Neutrophil (primary cell): ENCODE measurements around the gene OSBPL1A.

Experiments
- H3K27ac ChIP-seq: fragments of 200-600 bp; sonication (generic); 2 replicates; pipeline ENCODE4 v1.5.1; 2016; ENCODE audit warnings: mild to moderate bottlenecking, moderate library complexity
- H3K27me3 ChIP-seq: fragments of 200-600 bp; sonication (generic); 2 replicates; pipeline ENCODE4 v1.6.0; 2016; ENCODE audit warnings: mild to moderate bottlenecking
- H3K36me3 ChIP-seq: fragments of 200-600 bp; sonication (generic); 2 replicates; pipeline ENCODE4 v1.5.1; 2017
- H3K4me1 ChIP-seq, 2 experiments: fragments of 200-600 bp in 1 of 2; sonication (generic) in 1 of 2; 1 replicate in 1 of 2; 2 replicates in 1 of 2; pipeline versions ENCODE4 v1.5.1 to v1.6.1; 2013 to 2016; ENCODE audit warnings: low read depth in 1 of 2, low read length in 1 of 2, mild to moderate bottlenecking in 1 of 2, moderate library complexity in 1 of 2; ENCODE audit not compliant: control insufficient read depth in 1 of 2, insufficient read depth in 1 of 2
- H3K4me3 ChIP-seq, 2 experiments: fragments of 200-600 bp in 1 of 2; sonication (generic) in 1 of 2; 1 replicate in 1 of 2; 2 replicates in 1 of 2; pipeline ENCODE4 v1.5.1; 2013 to 2016; ENCODE audit warnings: low read depth in 1 of 2, low read length in 1 of 2, mild to moderate bottlenecking in 1 of 2, moderate library complexity in 1 of 2
- H3K9me3 ChIP-seq: fragments of 200-600 bp; sonication (generic); 2 replicates; pipeline ENCODE4 v1.5.1; 2016
- TF ChIP-seq, protein P1 (sequence below): fragments of 200-600 bp; sonication (generic); IDR thresholded peaks from 2 replicates; pipeline ENCODE4 v1.5.1; 2016; ENCODE audit warnings: antibody characterized with exemption

The OSBPL1A gene

DNA sequence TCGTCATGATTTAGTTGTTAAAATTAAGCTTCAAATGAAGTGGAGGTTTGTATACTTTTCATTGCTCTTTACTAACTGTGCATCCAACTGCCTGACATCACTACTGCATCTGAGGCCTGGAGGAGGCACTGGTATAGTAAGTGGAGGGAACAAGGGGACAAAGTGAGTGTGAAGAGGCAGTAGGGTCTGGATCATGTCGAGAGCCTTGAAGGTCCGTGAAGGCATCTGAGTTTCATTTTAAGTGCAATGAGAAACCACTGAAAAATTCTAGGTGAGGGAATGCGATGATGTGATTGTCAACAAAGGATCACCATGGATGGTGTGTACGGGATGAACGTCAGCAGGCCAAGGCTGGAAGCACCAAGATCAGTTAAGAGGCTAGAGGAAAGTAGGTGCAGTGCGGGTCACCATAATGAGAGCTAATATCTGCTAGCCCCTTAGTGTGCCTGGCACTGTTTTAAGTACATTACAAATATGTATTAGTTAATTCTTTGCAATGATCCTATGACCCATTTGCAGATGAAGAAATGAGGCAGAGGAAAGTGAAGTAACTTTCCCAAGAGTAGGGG, 162.7 kb downstream of the OSBPL1A start:
- no peaks in the 10 kb centered on the region for H3K27me3 ChIP-seq
- H3K4me1 ChIP-seq, result peaks cover 0 to 3% of the 10 kb centered on the region in 2 experiments
- no peak overlapping the region for H3K4me3 ChIP-seq
- H3K36me3 ChIP-seq, result peaks cover 22% of the 10 kb centered on the region
- TF ChIP-seq, protein P1, sequence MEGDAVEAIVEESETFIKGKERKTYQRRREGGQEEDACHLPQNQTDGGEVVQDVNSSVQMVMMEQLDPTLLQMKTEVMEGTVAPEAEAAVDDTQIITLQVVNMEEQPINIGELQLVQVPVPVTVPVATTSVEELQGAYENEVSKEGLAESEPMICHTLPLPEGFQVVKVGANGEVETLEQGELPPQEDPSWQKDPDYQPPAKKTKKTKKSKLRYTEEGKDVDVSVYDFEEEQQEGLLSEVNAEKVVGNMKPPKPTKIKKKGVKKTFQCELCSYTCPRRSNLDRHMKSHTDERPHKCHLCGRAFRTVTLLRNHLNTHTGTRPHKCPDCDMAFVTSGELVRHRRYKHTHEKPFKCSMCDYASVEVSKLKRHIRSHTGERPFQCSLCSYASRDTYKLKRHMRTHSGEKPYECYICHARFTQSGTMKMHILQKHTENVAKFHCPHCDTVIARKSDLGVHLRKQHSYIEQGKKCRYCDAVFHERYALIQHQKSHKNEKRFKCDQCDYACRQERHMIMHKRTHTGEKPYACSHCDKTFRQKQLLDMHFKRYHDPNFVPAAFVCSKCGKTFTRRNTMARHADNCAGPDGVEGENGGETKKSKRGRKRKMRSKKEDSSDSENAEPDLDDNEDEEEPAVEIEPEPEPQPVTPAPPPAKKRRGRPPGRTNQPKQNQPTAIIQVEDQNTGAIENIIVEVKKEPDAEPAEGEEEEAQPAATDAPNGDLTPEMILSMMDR, result no peak
- no peaks in the 10 kb centered on the region for H3K9me3 ChIP-seq
- H3K27ac ChIP-seq, result no peak overlapping the region

DNA sequence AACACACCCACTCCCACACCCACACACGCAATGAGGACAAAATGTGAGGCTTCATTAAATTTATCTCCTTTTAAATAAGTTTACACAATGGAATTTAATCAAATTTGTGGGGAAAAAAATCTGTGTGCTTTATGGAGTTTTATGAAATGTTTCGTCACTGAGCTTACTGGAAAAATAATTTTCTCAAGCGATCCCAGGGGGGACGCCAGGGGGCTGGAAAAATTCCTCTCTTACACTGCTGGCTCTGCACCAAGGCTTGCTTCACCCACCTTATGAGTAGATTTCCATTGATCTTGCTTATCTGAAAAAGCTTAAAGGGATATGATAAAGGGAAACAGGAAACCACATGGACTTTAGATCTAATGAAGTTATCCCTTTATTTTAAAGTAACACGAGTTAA, 163.3 kb downstream of the OSBPL1A start:
- H3K4me3 ChIP-seq, result no peak overlapping the region
- no peaks in the 10 kb centered on the region for H3K27me3 ChIP-seq
- H3K27ac ChIP-seq, result no peak overlapping the region
- TF ChIP-seq, protein P1, result no peak
- H3K36me3 ChIP-seq, result peaks cover 22% of the 10 kb centered on the region
- no peaks in the 10 kb centered on the region for H3K9me3 ChIP-seq
- peaks cover 0 to 3% of the 10 kb centered on the region in 2 experiments for H3K4me1 ChIP-seq

DNA sequence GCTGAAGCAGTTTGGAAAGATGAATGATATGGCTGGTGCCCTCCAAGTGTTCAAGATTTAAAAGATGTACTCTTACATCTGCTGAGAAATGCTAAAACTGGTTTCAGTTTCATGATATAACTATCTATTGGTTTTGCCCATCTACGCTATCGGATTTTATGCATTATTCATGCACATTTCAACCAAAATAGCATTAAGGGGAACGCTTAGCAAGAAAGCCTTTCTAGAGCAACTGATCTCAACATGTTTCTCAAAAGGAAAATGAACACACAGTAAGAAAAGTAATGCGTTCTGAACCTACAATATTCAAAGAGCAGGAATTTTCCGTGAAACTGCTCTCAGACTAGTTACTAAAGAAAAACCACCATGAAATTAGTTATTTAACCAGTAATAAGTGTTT, 164.8 kb downstream of the OSBPL1A start:
- H3K4me3 ChIP-seq, result no peak overlapping the region
- H3K9me3 ChIP-seq, result no peaks in the 10 kb centered on the region
- H3K27me3 ChIP-seq, result no peaks in the 10 kb centered on the region
- TF ChIP-seq, protein P1, result no peak
- H3K4me1 ChIP-seq, result peaks cover 0 to 3% of the 10 kb centered on the region in 2 experiments
- peaks cover 12% of the 10 kb centered on the region for H3K36me3 ChIP-seq
- no peak overlapping the region for H3K27ac ChIP-seq

DNA sequence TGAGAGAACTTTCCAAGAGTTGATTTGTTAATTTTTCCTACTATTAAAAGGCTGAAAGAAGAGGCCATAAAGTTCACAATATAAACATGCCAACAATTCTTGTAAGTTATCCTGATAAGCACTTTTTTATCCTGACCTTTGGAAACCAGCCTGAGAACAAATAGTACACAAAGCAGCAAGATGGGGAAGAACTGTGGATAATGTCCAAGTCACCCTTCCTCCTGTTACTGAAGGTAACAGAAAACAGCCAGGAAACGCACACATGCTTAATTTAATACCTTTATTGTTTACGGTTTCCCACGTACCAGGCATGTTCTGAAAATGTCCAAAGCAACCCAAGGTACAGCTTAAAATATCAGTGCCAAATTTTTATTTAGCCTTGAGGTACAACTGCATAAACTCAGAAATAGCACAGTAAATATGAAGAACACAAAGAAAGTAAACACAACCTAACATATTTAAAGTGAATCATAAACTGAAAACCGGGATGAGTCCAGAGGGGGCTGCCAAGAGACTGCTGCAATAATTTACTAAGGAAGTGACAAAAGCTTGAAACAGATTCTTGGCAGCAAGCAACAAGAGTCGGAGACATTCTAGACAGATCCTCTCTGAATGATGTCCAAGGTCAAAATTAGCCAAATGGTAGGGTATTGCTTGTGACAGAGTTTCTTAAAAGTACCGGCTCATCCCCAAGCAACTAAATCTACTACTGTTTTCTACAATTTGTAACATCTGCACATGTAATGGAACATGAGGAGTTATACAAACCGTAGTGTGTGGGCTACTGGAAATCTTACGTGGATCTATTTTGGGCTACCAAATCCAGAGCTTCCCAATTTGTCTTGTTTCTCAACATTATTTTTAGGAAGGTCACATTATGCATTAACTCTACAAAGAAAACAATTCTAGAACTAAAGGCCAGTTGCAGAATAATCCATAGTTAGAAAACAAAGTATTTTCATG, 165.6 kb downstream of the OSBPL1A start:
- no peak overlapping the region for H3K27ac ChIP-seq

DNA sequence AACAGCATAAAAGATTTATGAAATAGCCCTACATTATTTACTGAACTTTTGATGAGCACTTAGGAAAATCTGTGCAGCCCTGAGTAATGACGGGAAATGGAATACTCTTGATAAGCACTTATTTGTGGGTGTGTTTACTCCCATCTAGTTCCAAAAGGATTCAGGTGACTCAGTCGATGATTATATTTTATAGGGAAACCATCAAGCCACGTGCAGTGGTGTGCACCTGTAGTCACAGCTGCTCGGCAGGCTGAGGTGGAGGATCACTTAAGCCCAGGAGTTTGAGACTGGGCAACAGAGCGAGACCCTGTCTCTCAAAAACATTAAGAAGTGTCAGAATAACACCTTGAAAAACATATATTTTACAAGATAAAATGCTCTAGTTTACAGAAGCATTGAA, 166.9 kb downstream of the OSBPL1A start:
- H3K4me3 ChIP-seq, result no peak overlapping the region
- TF ChIP-seq, protein P1, result no peak
- no peaks in the 10 kb centered on the region for H3K9me3 ChIP-seq
- peaks cover 0 to 3% of the 10 kb centered on the region in 2 experiments for H3K4me1 ChIP-seq
- H3K36me3 ChIP-seq, result peaks cover 12% of the 10 kb centered on the region
- no peaks in the 10 kb centered on the region for H3K27me3 ChIP-seq
- H3K27ac ChIP-seq, result no peak overlapping the region

More for the DNA sequence above, 165.6 kb downstream of the OSBPL1A start:
- TF ChIP-seq, protein P1, result no peak
- Histone ChIP-seq H3K27me3 (no peaks in the 10 kb centered on the region), H3K4me1 (peaks cover 0 to 3% of the 10 kb centered on the region in 2 experiments), H3K36me3 (peaks cover 12% of the 10 kb centered on the region), H3K9me3 (no peaks in the 10 kb centered on the region), H3K4me3 (no peak overlapping the region)
